Hematopoietic multipotent progenitor cell treated with erythropoietin and hydrocortisone succinate and interleukin-3 and kit ligand, for 15 days (in vitro differentiated cells): Measurements from ENCODE around the gene NLGN4X.

Experiments
- DNase-seq: peaks from one replicate; pipeline ENCODE4 v3.0.0-alpha.2; 2015; ENCODE audit warnings: low spot score

NLGN4X gene

DNA sequence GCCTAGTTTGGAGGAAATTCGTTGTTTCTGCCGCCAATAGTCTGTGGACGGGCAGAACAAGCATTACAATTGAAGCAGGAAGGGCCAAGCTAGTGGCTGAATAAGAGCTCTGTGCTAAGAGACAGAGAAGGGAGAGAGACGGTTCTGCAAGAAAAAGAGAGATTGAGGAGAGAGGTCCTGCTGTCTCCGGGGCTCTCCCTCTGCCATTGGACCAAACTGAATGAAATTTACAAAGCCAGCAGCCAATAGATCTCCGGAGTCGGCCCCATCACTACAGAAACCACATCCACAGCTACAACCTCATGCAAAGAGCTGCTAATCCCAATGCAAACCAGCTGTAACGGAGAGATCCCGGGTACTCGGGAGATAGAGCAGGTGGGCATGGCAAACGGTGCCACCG, at the start of gene NLGN4X:
TSS of gene NLGN4X (minus strand) at position 148 of the 400 bp plus-strand sequence. CDS start 77,401 bp downstream, outside the sequence.
- DNase-seq = no peak

DNA sequence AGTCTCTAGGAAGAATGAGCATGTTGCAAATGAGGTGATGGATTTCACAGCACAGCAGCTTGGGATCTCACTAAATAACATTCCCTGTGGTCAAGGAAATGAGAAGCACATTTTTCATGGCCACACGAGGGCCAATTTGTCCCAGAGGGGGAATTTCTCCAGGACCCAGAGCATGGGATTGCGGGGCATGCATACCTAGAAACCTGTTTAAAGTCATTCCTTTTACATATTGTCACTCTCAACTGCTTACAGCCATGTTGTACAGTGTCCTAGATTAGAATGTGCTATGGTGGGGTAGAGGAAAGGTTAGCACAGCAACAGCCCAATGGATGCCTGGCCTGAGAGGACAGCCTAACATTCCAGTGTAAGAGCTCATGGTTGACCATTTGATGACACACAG, 37.4 kb upstream of the NLGN4X start:
- DNase-seq = no peak

DNA sequence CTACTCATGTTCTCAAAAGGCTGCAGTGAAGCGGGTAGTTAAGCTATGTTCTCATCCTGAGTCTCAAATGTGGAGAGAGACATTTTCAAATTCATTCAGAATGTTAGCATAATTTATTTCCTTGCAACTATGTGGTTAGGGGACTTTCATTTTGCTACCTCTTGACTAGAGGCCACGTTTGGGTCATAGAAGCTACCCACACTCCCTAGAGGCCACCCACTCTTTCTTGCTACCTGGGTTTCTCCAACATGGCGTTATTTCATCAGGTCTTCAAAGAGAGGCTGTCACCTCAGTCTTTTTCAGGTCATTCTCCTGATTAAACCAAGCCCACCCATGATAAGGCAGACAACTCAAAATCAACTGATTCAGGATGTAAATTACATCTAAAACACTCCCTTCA, 34.3 kb upstream of the NLGN4X start:
- no peak for DNase-seq

GRCh38 chrX:6257025-6257424, 28.4 kb upstream of the NLGN4X start:
- DNase-seq = no peak

DNA sequence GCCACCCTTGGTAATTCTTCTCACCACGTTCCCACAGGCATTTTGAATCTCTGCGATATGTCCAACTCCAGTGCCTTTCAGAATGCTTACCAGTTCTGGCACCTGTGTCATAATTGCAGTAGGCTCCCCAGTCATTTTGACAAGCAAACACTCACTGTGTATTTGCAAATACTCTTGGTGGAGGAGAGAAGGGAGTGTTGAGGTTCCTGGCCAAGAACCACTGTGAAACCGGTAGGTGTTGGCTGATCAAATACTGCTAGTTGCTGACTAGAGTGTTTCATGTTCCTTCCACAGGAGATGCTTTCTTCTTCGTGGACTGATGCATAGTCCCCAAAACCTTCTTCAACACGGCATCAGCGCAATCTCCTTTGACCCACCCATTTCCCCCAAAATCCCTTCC, 16.0 kb upstream of the NLGN4X start:
- no peak for DNase-seq

DNA sequence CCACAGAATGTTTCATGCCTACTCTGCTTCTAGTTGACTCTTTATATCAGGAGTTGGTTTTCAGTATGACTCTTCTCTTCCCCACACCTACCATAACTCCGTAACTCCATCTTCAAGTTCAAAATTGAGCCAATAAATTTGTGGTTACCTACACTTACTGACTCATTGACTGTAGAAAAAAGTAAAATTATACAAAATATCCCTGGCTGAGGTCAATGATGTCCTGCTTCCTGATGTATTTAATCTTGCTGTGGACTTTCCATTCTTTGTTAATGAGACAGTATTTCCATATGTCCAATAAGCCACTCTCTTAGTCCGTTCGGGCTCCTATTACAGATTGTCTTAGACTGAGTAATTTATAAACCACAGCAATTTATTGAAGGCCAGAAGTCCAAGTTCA, 9.9 kb upstream of the NLGN4X start:
- no peak for DNase-seq

DNA sequence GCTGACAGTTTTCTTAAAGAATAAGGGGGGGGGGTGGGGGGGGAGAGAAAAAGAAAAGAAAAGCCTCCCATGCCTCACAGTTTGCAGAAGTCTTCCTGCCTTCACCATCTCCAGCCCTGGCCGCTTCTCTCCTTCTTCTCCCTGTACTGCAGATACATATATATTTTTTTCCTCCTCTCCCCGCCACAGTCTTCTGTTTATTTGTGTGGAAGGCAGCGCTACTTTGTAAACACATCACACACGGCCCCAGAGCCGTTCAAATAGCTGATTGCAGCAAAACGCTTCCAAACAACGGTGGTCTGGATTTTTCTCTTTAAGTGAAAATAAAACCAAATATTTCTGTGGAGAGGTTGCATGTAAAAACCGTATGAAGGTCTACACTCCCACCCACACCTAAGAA, 732 bp downstream of the NLGN4X start:
- DNase-seq = no peak

GRCh38 chrX:6227453-6227835, 1.2 kb downstream of the NLGN4X start:
- no peak for DNase-seq

- no peak for DNase-seq
Observed at GRCh38 chrX:6226596-6227452, 1.8 kb downstream of the NLGN4X start.

GRCh38 chrX:6225911-6226595, 2.6 kb downstream of the NLGN4X start:
- DNase-seq = no peak

- no peak for DNase-seq
Observed at GRCh38 chrX:6225288-6225910, 3.3 kb downstream of the NLGN4X start.

DNA sequence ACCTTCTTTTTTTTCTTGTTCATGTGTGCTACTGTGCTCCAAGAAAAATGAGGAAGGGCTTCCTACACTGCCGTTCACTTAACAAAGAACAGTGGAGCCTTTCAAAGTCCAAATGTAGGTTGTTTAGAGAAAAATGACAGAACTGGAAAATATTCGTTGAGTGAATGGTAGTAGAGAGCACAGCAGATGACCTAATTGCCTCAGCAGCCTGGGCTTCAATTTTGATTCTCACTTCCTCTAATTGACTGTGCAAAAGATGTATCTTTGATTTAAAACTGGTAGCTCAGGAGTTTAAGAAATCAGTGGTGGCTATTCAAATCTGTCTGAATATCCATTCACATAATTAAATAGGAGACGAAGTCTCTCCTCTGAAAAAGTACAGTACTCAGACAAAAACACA, 5.2 kb downstream of the NLGN4X start:
- DNase-seq = no peak

DNA sequence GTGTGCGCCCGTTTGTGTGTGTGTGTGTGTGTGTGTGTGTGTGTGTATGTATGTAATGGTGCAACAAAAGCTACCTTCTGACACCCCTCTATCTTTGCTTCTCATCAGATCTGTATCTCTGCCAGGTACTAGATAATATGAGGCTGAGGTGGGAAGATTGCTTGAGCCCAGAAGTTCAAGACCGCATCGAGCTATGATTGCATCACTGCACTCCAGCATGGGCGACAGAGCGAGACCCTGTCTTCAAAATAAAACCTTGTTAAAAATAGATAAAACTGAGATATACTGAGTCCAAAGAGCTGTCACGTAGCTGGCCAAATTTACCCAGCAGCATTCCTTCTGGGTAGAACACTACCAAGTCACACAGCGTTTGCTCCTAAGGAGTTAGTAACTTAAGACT, 18.4 kb downstream of the NLGN4X start:
- no peak for DNase-seq

DNA sequence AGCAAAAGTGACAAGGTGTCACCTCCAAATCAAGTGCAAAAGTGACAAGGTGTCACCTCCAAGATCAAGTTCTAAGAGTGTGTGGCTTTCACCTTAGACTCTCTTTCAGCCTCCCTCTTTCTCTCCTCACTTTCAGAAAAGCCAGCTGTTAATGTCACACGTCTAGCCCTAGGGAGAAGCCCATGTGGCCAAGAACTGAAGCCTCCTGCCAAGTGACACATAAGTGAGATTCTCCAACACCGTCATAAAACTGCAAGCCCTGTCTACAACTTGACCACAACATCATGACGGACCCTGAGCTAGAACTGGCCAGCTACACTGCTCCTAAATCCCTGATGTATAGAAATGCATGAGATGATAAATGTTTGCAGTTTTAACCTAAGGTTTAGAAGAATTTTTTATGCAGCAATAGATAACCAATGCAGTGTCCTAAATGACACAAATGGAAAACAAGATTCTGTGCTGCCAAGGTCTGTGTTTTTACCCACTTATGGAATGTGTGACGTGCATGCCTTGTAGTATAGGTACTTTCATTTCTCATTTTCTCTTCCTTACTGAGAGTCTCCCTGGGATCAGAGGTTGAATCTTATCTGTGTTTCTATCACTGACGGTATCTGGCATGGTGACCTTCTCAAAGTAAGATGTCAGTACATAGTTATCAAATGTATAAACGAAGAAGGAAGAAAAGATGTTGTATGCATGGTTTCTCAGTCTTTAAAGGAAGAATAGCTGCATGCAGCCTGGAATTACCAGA, 25.0 kb downstream of the NLGN4X start:
- DNase-seq = no peak

GRCh38 chrX:6199486-6199885, 29.2 kb downstream of the NLGN4X start:
- no peak for DNase-seq

GRCh38 chrX:6187256-6187655, 41.4 kb downstream of the NLGN4X start:
- no peak for DNase-seq

GRCh38 chrX:6184900-6185515, 43.7 kb downstream of the NLGN4X start:
- no peak for DNase-seq

DNA sequence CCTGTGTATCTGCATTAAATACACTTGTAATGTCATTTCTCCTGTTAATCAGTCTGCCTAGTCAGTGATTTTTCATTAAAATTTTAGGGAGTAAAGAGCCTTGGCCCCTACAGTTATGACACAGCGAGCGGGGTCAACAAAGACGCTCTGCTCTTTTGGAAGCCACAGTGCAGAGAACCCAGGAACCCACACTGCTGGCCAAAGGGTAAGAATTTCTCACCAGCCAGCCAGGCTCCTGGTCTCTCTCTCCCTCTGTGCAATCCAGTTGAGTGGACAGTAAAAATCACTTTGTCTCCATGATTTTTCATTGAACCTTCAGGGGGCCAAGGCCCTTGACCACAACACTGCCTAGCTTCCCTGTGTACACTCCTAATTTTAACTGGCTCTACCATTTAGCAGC, 52.8 kb downstream of the NLGN4X start:
- no peak for DNase-seq

GRCh38 chrX:6170424-6170823, 58.2 kb downstream of the NLGN4X start:
- DNase-seq = no peak

DNA sequence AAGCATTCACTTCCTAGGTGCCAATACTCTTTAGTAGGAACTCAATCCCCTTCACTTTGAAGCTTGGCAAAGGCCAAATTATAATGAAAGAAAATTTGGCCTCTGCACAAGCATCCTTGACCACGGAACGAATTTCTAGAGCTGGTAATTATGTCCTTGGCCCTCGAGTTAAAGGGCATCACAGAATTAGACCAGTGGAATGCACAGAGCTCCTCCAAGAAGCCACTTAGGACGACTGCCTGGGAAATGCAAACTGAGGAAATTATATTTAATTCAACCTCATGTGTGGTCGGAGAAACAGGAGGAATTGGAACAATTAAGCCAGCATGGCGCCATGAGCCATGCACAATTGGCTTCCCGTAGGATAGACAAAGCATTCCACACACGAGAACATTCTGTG, 59.3 kb downstream of the NLGN4X start:
- DNase-seq = no peak

- DNase-seq = no peak
Observed at GRCh38 chrX:6163721-6164120, 64.9 kb downstream of the NLGN4X start.

DNA sequence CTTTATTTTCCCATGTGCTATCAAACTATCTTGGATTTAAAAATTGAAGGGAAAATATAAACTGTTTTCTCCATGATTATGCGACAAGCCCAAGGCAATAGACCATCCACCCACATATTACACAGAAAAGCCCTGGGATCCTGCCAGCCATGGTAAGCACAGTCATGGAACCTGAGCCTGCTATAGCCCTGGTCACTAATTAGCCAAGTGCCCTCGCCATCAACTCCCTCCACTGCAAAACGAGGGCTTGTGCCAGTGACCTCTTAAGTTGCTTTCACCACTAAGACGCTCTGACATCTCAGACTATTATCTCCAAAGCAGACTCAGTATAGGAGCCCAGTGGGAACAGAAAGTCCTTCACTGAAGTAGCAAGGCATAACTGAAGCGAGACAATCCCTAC, 69.2 kb downstream of the NLGN4X start:
- no peak for DNase-seq
